GM18909 (cell line): ENCODE measurements around the gene COPG1.

Source experiments
- ATAC-seq: cut with Tn5 transposase; IDR thresholded peaks from one replicate; pipeline ENCODE4 v1.9.1; 2021; ENCODE audit warnings: mild to moderate bottlenecking; ENCODE audit not compliant: unreplicated experiment, poor library complexity

COPG1 gene

DNA sequence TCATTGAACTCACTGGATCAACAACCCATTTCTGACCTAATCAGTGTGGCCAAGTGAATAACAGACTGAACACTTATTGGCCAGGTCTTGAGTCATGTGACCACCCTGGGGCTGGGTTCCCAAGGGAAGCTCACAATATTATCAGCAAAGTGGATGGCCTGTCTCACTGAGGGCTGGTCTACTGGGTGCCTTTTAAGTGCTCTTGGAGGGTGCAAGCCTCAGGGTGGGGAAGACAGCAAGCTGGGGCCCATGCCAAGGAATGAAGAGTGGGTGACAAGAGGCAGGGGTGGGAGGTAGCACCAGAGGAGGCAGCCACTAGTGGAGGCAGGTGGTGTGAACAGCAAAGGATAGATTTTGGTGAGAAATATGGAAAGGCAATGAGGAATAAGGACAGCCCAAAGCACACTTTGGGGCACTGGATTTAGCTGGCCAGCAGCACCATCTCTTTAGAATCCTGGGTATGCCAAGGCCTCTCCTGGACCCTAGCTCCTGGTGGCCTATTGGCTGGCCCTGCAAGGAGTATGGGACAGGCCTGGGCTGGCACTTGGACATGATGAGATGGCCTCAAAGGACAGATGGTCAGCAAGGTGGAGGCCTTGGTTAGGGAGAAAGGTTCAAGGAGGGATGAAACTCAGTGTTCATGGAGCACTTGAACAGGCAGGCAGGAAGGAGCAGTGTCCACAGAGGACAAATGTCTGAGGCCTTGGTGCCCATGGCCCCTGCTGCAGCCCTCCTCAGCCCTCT is 63.4 kb downstream of the COPG1 start:
- no peak for ATAC-seq

DNA sequence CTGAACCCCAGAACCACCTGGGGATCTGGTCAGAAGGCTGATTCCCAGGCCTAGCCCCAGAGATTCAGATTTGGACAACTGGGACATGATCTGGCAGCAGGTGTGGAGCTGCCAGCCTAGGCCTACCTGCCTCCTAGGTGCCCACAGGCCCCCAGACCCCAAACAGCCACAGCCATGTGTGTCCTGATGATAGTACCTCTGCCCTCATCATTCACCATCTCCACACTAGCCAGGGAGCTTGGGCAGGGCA is 63.9 kb downstream of the COPG1 start:
- no peak for ATAC-seq

DNA sequence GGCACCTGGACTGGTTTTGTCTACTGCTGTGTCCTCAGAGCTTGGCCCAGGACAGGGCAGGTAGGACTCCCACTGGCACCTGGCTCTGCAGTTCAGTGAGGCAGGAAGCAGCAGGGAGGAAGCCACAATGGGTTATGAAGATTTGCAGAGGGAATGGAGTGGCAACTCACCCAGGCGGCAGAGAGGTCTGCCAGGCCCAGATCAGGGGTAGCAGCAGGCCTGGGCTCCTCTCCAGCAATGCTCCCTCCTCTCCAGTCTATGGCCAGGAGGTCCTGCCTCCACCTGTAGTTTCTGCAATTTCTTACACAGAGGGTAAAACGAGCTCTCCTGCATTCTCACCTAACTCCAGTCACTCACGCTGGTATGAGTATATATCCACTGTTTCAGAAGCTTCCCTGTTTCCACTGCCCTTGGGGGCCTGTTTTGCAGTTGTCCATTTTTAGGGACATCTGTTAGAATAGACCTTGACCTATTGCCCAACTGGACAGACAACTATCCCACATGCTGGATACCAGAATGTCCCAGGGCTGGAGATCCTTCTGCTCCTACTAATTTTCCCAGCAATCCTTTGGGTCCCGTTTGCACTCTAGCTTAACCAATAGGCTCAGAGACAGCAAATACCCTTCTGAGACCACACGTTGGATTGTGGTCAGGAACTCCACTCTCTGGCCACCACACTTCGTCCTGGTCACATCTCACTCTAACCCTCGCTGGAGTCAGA is 64.4 kb downstream of the COPG1 start:
- no peak for ATAC-seq

DNA sequence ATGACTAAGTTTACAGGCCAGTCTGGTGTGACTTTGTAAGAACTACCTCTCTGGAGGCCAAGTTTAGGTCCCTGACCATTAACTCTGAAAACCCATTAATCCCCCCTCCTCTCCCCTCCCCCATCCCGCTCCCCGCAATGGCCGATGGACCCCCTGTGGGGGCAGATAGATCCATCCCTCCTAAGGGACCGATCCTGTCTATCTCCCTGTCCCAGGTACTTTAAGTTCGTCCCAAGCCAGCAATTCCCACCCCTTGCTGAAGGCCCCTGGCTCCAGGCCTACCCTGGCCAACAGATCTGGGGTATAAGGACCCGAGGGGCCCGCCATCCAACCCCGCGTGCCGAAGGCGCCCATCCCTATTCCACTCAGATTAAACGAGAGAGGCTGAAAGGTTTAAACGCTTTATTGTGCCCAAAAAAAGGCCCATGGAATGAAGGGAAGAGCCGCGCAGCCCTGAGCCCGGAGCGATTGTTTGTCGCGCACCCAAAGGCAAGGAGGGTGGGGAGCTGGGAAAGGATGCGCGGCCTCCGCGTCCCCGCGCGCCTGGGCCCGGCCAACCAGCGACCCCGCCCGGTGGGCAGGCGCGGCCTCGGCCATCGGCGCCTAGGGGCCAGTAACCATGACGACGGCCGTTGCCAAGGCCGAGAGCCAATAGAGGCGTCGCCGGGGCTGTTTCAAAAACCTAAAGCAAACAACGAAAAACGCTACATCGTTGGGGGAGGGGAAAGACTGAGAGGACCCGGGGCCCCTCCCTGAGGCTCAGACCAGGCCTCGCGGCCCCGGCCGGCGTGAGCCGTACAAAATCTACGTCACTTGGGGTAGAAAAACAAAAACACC is 65.2 kb downstream of the COPG1 start:
- ATAC-seq: peak; percentile 37

DNA sequence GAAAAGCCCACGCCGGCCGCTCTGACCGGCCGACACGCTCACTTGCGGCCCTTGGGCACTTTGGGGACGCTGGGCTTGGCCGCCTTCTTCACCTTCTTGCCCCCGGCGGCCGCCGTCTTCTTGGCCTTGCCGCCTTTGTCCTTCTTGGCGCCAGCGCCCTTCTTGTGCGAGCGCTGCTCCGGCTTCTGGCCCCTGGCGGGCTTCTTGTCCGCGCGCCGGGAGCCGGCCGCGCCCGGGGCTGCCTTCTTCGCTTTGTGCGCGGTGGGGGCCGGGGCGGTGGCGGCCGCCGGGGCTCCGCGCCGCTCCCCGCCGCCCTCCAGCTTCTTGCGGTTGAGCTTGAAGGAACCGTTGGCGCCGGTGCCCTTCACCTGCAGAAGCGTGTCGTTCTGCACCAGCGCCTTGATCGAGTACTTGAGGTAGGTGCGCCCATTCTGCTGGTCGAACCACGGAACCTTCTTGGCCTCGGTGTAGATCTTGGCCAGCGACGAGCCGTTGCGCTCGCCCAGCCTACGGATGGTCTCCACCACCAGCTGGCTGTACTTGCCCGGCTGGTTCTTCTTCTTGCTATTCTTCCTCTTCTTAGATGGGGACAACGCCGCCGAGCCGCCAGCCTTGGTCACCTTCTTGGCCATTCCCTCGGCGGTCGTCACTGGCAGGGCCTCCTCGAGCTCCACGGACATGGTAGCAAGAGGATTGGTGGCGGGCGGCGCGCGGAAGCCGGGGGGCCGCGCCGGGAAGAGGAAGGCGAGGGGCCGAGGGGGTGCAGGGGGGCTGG is 66.0 kb downstream of the COPG1 start:
- ATAC-seq: no peak

DNA sequence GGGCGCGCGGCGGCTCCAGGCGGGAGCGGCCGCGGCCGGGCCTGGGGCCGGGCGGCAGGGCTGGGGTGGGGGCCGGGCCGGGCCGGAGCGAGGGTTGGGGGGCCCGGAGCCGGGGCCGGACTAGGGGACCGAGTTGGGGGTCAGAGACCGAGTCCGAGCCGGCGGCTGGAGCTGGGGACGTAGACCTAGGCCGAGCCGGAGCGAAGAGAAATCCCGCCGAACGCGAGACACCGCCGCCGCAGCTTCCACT is 66.5 kb downstream of the COPG1 start:
- ATAC-seq: no peak

DNA sequence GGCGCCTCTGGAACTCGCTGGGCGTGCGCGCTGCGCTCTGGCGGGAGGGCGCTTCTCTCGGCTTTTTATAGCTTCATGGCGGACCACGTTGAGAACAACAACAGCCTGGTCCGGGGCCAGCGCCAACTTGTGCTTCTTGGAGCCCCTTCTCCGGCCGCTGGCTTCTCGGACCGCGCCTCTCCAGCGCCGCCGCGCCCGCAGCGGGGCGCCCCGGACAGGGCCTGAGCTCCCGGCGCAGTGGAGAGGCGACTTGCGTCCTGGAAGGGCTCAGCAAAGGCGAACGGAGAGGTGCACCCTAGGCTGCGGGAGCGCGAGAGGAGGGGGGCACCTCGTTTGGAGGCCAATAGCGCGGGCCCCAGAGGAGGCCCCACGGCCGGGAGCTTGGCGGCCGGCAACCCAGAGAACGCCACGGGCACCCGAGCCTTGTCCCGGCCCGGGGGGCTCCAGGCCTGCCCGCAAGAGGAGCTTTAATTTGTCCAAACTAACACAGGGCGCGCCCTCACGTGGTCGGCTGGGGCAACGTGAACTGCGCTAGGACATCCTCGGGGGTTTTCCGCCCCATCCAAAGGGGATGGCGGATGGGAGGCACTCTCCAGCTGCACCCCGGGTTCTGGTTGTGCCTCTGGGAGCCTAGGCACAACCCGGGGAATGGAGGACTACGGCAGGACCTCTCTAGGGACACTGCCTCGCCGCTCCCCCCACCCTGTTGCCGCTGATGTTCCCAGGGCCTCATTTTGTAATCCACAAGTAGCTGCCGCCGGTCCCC is 67.0 kb downstream of the COPG1 start:
- no peak for ATAC-seq

DNA sequence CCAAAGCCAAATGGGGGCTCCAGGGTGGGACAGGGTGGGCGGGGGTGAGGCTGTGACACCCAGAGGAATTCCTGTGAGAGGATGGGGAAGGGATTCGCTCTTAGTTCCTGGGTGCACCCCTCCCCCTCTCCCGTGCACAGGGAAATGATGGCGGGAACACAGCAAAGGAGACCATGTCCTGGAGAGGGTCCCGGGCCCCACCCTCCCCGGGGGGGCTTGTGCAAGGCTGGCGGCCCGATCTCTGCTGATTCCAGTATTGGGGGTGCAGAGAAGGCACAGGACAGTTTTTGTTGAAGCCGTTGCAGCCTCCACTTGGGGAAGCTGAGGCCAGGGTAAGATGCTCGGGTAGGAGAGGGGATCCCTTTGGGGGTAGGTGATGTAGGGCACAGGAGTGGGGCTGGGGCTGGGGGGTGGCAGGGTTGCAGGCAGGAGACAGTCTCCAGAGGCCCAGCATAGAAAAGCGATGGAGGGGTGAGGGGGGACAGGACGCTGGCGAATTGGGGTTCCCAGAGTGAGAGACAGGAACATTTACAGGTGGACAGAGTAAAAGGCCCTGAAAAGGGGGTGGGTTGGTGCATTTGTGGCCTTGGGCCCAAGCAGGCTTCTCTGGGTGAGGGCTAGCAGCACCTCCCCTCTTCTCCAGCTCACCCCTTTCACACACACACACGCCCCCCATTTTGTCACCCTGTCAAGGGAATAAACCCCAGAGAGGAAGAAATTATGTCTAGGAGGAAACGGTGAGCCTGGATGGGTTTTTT is 67.8 kb downstream of the COPG1 start:
- no peak for ATAC-seq

DNA sequence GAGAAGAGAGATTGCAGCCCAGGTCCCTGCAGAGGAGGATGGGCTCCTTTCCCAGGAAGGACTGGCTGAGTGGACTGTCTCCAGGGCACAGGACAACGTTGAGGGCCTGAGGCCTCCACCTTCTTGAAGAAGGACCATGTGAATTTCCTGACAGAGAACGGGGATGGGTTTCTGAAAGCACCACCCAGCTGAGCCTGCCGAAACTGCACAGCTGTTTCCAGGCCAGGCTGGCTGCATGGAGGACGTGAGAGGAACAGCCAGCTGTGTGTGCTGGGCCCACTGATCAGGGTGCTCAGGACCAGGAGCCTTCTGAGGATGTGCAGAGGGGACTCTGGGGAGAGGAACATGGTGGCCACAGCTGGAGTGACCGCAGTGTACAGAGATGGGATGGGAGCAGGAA is 68.4 kb downstream of the COPG1 start:
- no peak for ATAC-seq

DNA sequence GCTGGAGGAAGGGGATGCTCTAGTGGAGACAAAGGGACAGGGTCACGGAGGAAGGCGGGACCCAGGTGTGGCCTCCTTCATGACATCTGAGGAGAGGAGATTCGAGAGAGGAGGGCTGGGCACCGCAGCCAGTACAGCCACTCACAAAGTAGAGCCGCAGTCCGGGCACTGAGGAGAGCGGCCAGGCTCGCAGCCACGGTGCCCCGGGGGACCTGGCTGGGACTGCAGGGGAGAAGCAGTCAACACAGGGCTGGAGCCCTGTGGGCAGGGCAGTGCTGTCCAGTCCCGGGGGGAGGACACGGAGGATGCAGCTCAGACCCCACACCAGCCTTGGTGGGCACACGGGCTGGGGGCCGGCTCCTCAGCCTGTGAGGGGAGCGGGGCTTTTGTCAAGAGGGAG is 69.5 kb downstream of the COPG1 start:
- ATAC-seq: no peak

DNA sequence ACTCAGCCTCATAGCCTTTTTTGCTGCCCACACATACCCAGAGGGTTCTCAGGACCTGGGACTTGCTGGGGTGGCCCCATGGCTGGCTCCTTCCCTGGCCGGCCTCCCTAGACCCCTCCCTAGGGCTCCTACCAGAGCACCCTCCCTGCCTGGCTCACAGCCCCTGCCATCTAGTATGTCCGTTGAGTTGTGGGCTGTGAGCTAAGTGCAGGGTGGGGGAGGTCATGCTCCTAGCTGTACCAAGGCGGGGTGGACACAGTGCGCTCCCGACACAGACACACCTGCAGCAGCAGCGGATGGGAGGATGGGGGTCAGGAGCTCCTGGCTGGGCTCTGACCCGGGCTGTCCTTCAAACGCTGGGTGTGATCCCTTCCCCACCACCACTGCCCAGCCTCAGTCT is 70.9 kb downstream of the COPG1 start:
- no peak for ATAC-seq

DNA sequence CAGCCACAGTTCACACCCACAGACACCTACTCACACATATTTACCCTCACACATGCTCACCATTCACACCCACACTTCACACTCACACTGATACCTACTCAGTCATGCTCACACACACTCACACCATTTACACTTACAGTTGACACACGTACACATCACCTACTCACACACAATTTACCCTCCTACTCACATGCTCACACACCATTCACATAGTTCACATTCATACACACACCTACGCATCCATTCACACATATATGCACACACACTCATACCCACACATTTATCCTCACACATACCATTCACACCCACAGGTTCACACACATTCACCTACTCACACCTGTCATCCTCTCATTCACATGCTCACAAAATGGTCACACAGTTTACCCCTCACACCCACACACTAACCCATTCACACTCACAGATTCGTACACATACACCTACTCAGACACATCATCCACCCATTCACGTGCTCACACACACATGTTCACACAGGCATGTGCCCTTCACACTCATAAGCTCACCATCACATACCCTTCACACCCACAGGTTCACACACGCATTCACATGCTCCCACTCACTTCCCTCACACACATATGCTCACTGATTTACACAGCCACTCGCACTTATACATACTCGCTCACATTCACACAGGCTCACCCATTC is 71.5 kb downstream of the COPG1 start:
- ATAC-seq: no peak

DNA sequence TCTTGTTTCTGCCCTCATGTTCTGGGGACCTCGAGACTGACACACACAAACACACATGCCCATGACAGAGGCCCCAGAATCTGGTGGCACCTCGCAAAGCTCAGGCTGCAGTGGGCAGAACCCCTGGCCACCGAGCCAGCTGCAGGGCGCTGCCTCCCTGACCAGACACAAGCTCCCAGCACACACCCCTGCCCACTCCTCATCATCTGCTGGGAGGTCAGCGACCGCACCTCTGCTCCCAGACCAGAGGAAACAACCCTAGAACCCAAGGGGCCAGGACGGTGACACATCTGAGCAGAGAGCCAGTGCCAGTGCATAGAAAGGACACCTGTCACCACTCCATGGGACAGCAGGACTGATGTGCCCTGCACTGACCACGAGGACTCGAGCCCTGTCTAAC is 72.5 kb downstream of the COPG1 start:
- no peak for ATAC-seq

DNA sequence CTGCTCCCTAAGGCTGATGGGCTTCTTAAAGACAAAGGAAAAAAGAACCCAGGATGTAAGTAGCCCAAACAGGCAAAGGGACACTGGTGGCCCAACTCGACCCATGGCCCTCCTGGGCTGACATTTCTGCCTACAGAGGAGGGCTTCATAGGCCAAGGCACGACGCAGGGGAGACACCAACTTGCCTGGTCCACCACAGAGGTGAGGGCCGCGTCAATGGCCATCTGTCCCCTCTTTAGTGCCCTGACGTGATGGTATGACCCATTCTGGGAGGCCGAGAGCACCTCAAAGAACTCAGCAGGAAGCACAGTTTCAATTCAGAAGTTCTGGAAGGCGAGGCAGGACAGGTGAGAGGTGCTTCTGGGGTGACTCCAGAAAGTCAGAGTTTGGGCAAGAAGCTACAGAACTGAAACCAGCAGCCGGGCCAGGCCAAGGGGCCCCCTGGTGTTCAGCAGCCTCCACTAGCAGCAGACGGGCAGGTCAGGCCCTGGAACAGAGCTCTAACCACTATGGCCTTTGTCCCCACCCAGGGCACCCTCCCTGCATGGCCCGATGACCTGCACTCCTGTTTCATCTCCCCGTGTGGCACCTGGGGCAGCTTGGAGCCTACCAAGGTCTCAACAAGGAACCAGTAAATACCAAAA is 74.4 kb downstream of the COPG1 start:
- no peak for ATAC-seq

DNA sequence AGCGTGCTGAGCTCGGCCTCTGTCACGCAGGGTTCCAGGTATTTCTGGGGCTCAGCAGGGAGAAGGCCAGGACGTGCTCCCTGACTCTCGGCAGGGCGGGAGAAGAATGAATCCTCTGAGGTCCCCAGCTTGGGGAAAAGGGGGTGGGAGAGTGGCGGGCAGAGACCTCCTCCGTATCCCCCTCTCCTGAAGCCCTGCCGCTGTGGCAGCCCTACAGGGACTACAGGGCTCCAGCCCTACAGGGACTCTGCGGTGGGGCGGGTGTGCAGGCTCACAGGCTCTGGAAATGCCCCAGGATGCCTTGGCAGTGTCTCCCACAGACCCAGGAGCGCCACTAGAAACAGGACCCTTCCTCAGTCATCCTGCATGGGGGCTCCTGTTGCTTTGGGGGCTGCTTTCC is 75.4 kb downstream of the COPG1 start:
- ATAC-seq: no peak

DNA sequence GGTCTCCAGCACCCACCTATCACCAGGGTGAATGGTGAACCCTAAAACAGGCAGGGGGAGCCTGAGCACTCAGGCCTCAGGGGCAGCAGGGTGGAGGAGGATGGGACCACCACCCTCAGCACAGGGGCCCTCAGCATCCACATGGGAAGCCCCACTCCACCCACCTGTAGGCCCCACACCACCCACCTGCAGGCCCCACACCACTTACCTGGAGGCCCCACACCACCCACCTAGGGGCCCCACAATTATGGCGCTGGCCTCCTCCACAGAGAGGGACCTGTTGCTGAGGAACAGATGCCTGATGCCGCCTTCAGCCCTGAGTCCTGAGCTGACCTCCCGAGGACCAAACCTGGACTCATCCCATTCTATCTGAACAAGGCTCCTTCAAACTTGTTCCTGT is 76.0 kb downstream of the COPG1 start:
- ATAC-seq: no peak

DNA sequence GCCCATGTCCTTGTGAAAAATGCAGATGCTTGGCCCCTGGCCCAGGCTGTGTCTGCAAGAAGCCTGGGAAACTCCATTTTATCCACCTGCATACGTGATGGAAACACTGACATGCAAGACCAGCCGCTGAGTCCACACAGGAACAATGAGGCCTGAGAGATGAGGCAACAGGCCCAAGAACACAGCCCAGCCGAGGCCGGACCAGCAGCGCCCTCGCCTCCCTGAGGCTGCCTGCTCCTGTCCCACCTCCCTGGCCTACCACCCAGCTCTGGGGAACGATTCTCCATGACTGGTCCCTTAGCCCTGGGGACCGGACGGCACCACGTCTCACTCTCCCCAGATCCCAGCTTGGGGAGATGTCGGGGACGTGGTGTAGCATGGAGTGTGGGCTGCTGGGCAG is 76.7 kb downstream of the COPG1 start:
- ATAC-seq: no peak

DNA sequence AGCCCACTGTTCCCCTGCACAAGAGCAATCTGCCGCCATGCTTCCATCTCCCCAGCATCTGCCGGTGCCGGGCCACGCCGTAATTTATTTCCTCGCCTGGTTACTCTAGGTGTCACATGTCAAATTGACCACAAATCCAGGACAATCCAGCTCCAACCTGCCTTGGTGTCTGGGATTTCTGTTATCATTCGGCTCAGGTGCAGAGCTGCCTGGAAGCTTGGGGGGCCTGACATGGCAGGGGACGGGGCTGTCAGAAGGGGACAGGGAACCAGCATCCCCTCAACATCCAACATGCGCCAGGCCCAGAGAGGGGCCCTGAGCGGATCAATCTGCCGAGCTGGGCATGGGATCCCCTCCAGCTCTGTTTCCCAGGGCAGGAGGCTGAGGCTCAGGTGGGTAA is 77.2 kb downstream of the COPG1 start:
- ATAC-seq: no peak
